ENCODE measurements around the gene DENND5B. TPM values are rescaled to one million over a fixed set of nuclear protein-coding genes. Genes with fewer than 3 reads are reported as not detected.

Gene DENND5B
- total RNA-seq, 4 donors from 2014 or later = 15.7 to 19.1 (median 18.5) TPM

DNA sequence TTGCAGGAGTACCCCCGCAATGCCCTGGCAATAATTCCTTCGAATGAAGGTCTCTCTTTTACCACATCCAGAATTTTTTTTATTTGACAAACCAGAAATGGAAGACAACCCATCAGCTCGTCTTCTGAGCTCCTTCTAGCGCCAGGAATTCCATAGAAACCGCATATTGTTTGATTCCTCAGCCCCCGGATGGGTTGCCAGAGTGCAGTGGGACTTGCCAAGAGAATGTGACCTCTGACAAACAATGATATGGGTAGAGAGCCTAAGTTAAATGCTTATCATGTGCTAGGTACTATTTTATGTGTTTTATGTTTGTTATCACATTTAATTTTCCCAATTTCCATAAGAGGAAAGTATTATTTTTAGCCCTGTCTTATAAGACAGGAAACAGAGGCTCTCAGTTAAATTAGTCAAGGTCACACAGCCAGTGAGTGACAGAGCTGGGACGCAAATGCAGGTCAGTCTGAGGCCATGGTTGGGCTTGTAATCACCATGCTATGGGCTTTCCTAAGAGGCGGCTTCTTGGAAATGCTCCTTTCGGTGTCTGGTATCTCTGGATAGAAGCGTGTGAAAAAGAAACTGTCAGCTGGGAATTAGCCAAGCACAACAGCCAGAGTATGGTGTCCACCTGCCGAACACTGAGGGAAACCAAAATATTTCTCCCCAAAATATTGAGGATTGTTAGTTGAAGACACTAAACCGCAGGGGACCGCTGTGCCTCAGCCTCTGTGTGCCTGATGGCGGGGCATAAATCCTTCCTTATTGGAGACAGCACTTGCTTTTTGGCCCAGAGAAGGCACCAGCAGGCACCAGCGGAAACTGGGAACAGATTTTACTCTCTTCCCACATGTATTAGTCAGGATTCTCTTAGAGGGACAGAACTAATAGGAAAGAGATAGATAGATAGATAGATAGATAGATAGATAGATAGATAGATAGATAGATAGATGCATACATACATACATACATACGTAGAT is 39.1 kb upstream of the DENND5B start:
- H3K27ac ChIP-seq (replicated peaks in 1 of 4) = no peak overlapping the region
- WGBS = 43% methylated on average over 16 of the region's 16 CpGs
- no peak for DNase-seq (ENCODE audit: extremely low spot score)

GRCh38 chr12:31627456-31628054 is 36.6 kb upstream of the DENND5B start:
- H3K36me3 ChIP-seq = no peaks in the 10 kb centered on the region
- peaks cover 11 to 17% (median 13%) of the 10 kb centered on the region in 4 donors for H3K4me1 ChIP-seq
- H3K27me3 ChIP-seq = no peaks in the 10 kb centered on the region
- WGBS = 77% methylated on average over 5 of the region's 5 CpGs
- intact Hi-C loops (cut with DNase I) = no loop called here
- no peak for TF ChIP-seq POLR2AphosphoS5 (IDR thresholded peaks at IDR 0.05)
- TF ChIP-seq EP300 (IDR thresholded peaks at IDR 0.05) = no peak
- no peak for TF ChIP-seq POLR2A (IDR thresholded peaks at IDR 0.05; ENCODE audit: low read depth)
- H3K4me3 ChIP-seq = no peak overlapping the region
- DNase-seq (ENCODE audit: extremely low spot score) = no peak
- no peak overlapping the region for H3K27ac ChIP-seq (replicated peaks in 1 of 4)
- no peaks in the 10 kb centered on the region for H3K9me3 ChIP-seq

More for the DNA sequence above, 39.1 kb upstream of the DENND5B start:
- TF ChIP-seq POLR2A (IDR thresholded peaks at IDR 0.05; ENCODE audit: low read depth) (no peak), CTCF (IDR thresholded peaks at IDR 0.05) (no peak), POLR2AphosphoS5 (IDR thresholded peaks at IDR 0.05) (no peak), EP300 (IDR thresholded peaks at IDR 0.05) (no peak)
- no peaks in the 10 kb centered on the region for H3K36me3 ChIP-seq
- H3K4me3 ChIP-seq = peak overlapping the region; percentile 4 to 26 (median 9)
- H3K9me3 ChIP-seq = no peaks in the 10 kb centered on the region
- intact Hi-C loops (cut with DNase I) = no loop called here
- peaks cover 11 to 17% (median 13%) of the 10 kb centered on the region in 4 donors for H3K4me1 ChIP-seq
- no peaks in the 10 kb centered on the region for H3K27me3 ChIP-seq

DNA sequence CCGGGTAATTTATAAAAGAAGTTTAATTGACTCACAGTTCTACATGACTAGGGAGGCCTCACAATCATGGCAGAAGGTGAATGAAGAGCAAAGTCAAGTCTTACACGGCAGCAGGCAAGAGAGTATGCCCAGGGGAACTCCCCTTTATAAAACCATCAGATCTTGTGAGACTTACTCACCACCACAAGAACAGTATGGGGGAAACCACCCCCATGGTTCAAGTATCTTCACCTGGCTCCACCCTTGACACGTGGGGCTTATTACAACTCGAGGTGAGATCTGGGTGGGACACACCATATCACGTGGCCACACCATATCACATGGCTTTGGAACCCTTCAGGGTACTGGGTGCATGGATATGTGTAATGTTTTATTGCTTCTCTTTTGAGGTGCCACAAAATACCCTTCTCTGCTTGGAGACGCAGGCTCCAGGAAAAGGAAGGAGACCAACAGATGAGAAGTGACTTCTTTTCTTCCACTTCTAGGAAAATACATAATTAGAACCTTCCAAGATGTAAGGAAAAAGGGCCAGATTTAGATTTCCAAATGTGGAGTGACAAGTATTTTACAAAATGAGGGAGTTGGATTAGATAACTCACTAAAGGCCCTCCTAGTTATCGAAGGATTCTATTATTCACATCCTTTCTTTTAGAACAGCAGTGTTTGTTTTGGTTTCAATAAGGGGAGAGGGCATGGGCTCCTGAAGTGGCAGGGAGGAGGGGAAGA is 35.5 kb upstream of the DENND5B start:
- 78% methylated on average over 7 of the region's 7 CpGs for WGBS
- Histone ChIP-seq H3K4me3 (no peak overlapping the region), H3K27ac (replicated peaks in 1 of 4) (no peak overlapping the region), H3K4me1 (peaks cover 11 to 17% (median 13%) of the 10 kb centered on the region in 4 donors), H3K9me3 (no peaks in the 10 kb centered on the region), H3K27me3 (no peaks in the 10 kb centered on the region), H3K36me3 (no peaks in the 10 kb centered on the region)
- no peak for DNase-seq (ENCODE audit: extremely low spot score)
- TF ChIP-seq POLR2A (IDR thresholded peaks at IDR 0.05; ENCODE audit: low read depth) (no peak), EP300 (IDR thresholded peaks at IDR 0.05) (no peak), POLR2AphosphoS5 (IDR thresholded peaks at IDR 0.05) (no peak), CTCF (IDR thresholded peaks at IDR 0.05) (no peak)
- intact Hi-C loops (cut with DNase I) = no loop called here

DNA sequence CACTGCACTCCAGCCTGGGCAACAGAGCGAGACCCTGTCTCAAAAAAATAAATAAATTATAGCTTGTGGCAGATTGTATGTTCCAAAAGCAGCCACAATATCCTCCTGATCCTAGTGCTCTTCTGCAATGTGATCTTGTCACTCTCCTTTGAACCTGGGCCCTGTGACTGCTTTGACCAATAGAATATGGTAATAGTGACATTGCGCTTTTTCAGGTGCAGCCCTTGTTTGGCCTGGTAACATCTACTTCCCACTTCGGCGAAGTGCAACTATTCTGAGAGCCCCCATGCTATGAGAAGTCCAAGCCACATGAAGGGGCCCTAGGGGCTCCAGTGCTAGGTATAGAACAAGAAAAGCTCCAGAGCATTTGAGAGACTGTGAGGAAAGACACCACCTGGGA is 31.1 kb upstream of the DENND5B start:
- no peak for TF ChIP-seq POLR2AphosphoS5 (IDR thresholded peaks at IDR 0.05)
- no peak for TF ChIP-seq CTCF (IDR thresholded peaks at IDR 0.05)
- no peak for TF ChIP-seq EP300 (IDR thresholded peaks at IDR 0.05)
- no peak for TF ChIP-seq POLR2A (IDR thresholded peaks at IDR 0.05; ENCODE audit: low read depth)
- Histone ChIP-seq H3K27me3 (no peaks in the 10 kb centered on the region), H3K4me1 (no peaks in the 10 kb centered on the region), H3K4me3 (no peak overlapping the region), H3K36me3 (no peaks in the 10 kb centered on the region), H3K27ac (replicated peaks in 1 of 4) (no peak overlapping the region), H3K9me3 (no peaks in the 10 kb centered on the region)
- no peak for DNase-seq (ENCODE audit: extremely low spot score)
- WGBS = 100% methylated on average over 4 of the region's 4 CpGs
- intact Hi-C loops (cut with DNase I) = no loop called here
